ENCODE measurements around the gene ACYP2. TPM values are rescaled to one million over a fixed set of nuclear protein-coding genes. Genes with fewer than 3 reads are reported as not detected.

Gene ACYP2
- total RNA-seq, 1 donor, result 9.0 TPM

GRCh38 chr2:54077088-54077900, 38.1 kb upstream of the ACYP2 start:
- TF ChIP-seq, protein P1, sequence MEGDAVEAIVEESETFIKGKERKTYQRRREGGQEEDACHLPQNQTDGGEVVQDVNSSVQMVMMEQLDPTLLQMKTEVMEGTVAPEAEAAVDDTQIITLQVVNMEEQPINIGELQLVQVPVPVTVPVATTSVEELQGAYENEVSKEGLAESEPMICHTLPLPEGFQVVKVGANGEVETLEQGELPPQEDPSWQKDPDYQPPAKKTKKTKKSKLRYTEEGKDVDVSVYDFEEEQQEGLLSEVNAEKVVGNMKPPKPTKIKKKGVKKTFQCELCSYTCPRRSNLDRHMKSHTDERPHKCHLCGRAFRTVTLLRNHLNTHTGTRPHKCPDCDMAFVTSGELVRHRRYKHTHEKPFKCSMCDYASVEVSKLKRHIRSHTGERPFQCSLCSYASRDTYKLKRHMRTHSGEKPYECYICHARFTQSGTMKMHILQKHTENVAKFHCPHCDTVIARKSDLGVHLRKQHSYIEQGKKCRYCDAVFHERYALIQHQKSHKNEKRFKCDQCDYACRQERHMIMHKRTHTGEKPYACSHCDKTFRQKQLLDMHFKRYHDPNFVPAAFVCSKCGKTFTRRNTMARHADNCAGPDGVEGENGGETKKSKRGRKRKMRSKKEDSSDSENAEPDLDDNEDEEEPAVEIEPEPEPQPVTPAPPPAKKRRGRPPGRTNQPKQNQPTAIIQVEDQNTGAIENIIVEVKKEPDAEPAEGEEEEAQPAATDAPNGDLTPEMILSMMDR (IDR thresholded peaks at IDR 0.05; ENCODE audit: extremely low read depth, low read depth, low read length), result no peak
- no peaks in the 10 kb centered on the region for H4K20me1 ChIP-seq (ENCODE audit: insufficient read depth, low read length)
- no peaks in the 10 kb centered on the region for H3K36me3 ChIP-seq (ENCODE audit: insufficient read depth, low read length)
- H3K4me3 ChIP-seq (ENCODE audit: insufficient read depth, low read length), result no peak overlapping the region
- no peaks in the 10 kb centered on the region for H3K9me3 ChIP-seq (ENCODE audit: low read depth, low read length)
- H3K4me2 ChIP-seq (ENCODE audit: insufficient read depth, low read length), result no peak overlapping the region
- no peaks in the 10 kb centered on the region for H3K27me3 ChIP-seq (ENCODE audit: insufficient read depth, low read length)
- H3K27ac ChIP-seq (ENCODE audit: low read depth, low read length), result no peak overlapping the region
- peaks cover 6% of the 10 kb centered on the region for H3K4me1 ChIP-seq (ENCODE audit: insufficient read depth, low read length)
- DNase-seq (ENCODE audit: insufficient read length, low spot score, missing footprints), result no peak
- H2AFZ ChIP-seq (ENCODE audit: low read length), result no peak overlapping the region
- no peaks in the 10 kb centered on the region for H3K79me2 ChIP-seq (ENCODE audit: insufficient read depth, low read length)

GRCh38 chr2:54079331-54079730, 36.1 kb upstream of the ACYP2 start:
- Histone ChIP-seq H3K27me3 (ENCODE audit: insufficient read depth, low read length) (no peaks in the 10 kb centered on the region), H3K27ac (ENCODE audit: low read depth, low read length) (no peak overlapping the region), H3K4me3 (ENCODE audit: insufficient read depth, low read length) (no peak overlapping the region), H3K36me3 (ENCODE audit: insufficient read depth, low read length) (no peaks in the 10 kb centered on the region), H4K20me1 (ENCODE audit: insufficient read depth, low read length) (no peaks in the 10 kb centered on the region), H3K9me3 (ENCODE audit: low read depth, low read length) (no peaks in the 10 kb centered on the region), H3K4me2 (ENCODE audit: insufficient read depth, low read length) (no peak overlapping the region), H3K4me1 (ENCODE audit: insufficient read depth, low read length) (peaks cover 12% of the 10 kb centered on the region), H2AFZ (ENCODE audit: low read length) (no peak overlapping the region), H3K79me2 (ENCODE audit: insufficient read depth, low read length) (no peaks in the 10 kb centered on the region)
- DNase-seq (ENCODE audit: insufficient read length, low spot score, missing footprints), result no peak
- TF ChIP-seq, protein P1 (IDR thresholded peaks at IDR 0.05; ENCODE audit: extremely low read depth, low read depth, low read length), result no peak

DNA sequence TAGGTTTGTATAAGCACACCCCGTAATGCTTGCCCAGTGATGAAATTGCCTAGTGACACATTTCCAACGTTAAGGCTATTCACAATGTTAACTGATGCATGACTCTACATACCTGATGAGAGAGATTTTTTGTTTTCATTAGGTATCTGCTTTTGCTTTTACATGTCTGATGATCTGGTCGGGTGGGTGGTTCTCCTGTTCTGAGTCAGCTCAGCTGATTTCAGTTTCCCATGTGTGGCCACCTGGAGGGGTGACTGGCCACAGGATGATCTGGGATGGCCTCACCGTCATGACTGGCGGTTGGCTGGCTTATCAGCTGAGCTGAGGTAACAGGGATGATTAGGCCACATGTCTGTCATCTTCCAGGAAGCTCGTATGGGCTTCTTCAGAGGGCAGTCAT, 33.8 kb upstream of the ACYP2 start:
- Histone ChIP-seq H3K27me3 (ENCODE audit: insufficient read depth, low read length) (no peaks in the 10 kb centered on the region), H3K4me2 (ENCODE audit: insufficient read depth, low read length) (no peak overlapping the region), H2AFZ (ENCODE audit: low read length) (no peak overlapping the region), H3K79me2 (ENCODE audit: insufficient read depth, low read length) (no peaks in the 10 kb centered on the region), H3K4me3 (ENCODE audit: insufficient read depth, low read length) (no peak overlapping the region), H3K27ac (ENCODE audit: low read depth, low read length) (no peak overlapping the region), H3K4me1 (ENCODE audit: insufficient read depth, low read length) (peaks cover 6% of the 10 kb centered on the region), H4K20me1 (ENCODE audit: insufficient read depth, low read length) (no peaks in the 10 kb centered on the region), H3K36me3 (ENCODE audit: insufficient read depth, low read length) (no peaks in the 10 kb centered on the region), H3K9me3 (ENCODE audit: low read depth, low read length) (no peaks in the 10 kb centered on the region)
- TF ChIP-seq, protein P1 (IDR thresholded peaks at IDR 0.05; ENCODE audit: extremely low read depth, low read depth, low read length), result no peak
- no peak for DNase-seq (ENCODE audit: insufficient read length, low spot score, missing footprints)

DNA sequence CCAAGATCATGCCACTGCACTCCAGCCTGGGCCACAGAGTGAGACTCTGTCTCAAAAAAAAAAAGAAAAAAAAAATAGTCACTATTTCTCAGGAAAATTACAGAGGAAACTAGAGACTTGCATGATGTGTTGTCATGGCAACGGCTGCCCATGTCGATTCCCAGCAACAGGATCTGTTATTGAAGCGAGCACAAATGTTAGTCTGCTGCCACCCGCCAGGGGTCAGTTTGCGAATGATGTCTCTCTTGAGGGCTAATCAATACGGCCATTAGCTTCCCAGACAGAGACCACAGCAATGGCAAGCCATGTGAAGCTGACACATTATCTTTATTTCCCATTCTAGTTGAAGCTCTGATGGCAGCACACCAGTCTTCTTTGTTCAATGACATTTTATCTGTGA, 32.4 kb upstream of the ACYP2 start:
- Histone ChIP-seq H3K9me3 (ENCODE audit: low read depth, low read length) (no peaks in the 10 kb centered on the region), H3K4me1 (ENCODE audit: insufficient read depth, low read length) (peaks cover 6% of the 10 kb centered on the region), H3K27ac (ENCODE audit: low read depth, low read length) (no peak overlapping the region), H3K4me2 (ENCODE audit: insufficient read depth, low read length) (no peak overlapping the region), H3K36me3 (ENCODE audit: insufficient read depth, low read length) (no peaks in the 10 kb centered on the region), H3K4me3 (ENCODE audit: insufficient read depth, low read length) (no peak overlapping the region), H4K20me1 (ENCODE audit: insufficient read depth, low read length) (no peaks in the 10 kb centered on the region), H3K27me3 (ENCODE audit: insufficient read depth, low read length) (no peaks in the 10 kb centered on the region), H2AFZ (ENCODE audit: low read length) (peak overlapping the region; percentile 35), H3K79me2 (ENCODE audit: insufficient read depth, low read length) (no peaks in the 10 kb centered on the region)
- DNase-seq (ENCODE audit: insufficient read length, low spot score, missing footprints), result no peak
- TF ChIP-seq, protein P1 (IDR thresholded peaks at IDR 0.05; ENCODE audit: extremely low read depth, low read depth, low read length), result no peak
